HCT116 (cell line): ENCODE data around the gene DENND2D.

Experiments
- CTCF ChIP-seq, 3 experiments: fragments of 200-600 bp in 1 of 3; sonication (generic) in 1 of 3; IDR thresholded peaks in 2 of 3; conservative IDR thresholded peaks in 1 of 3; 2 replicates each; pipeline ENCODE4 v1.5.1; 2012 to 2017; ENCODE audit warnings: low read depth in 2 of 3, low read length in 2 of 3, antibody characterized with exemption in 1 of 3, borderline replicate concordance in 1 of 3, control low read depth in 1 of 3, mild to moderate bottlenecking in 1 of 3, mixed read lengths in 1 of 3, mixed run types in 1 of 3, moderate library complexity in 1 of 3; ENCODE audit not compliant: insufficient read depth in 1 of 3
- JUND ChIP-seq: IDR thresholded peaks from 2 replicates; pipeline ENCODE4 v1.6.1; 2012
- POLR2A ChIP-seq: IDR thresholded peaks from 2 replicates; pipeline ENCODE4 v1.7.0; 2011; ENCODE audit warnings: borderline replicate concordance; ENCODE audit not compliant: insufficient read depth, insufficient read length; ENCODE audit errors: extremely low read depth
- YY1 ChIP-seq: IDR thresholded peaks from 2 replicates; pipeline ENCODE4 v1.6.1; 2011; ENCODE audit warnings: low read length, low read depth, moderate library complexity, mild to moderate bottlenecking; ENCODE audit not compliant: insufficient replicate concordance; ENCODE audit errors: extremely low read depth
- TF ChIP-seq, protein P1 (sequence below): IDR thresholded peaks from 2 replicates; pipeline ENCODE4 v1.6.1; 2012
- TF ChIP-seq, protein P2 (sequence below): IDR thresholded peaks from 2 replicates; pipeline ENCODE4 v1.6.1; 2012; ENCODE audit warnings: low read depth

- TF ChIP-seq, protein P1, sequence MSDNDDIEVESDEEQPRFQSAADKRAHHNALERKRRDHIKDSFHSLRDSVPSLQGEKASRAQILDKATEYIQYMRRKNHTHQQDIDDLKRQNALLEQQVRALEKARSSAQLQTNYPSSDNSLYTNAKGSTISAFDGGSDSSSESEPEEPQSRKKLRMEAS, result no peak
- TF ChIP-seq YY1, result no peak
- no peak for TF ChIP-seq POLR2A
- no peak for TF ChIP-seq JUND
- no peak for TF ChIP-seq CTCF (IDR thresholded peaks at IDR 0.05 in 2 of 3, conservative IDR thresholded peaks at IDR 0.05 in 1 of 3; ENCODE audit: borderline replicate concordance in 1 of 3, insufficient read depth in 1 of 3, low read depth in 2 of 3, low read length in 2 of 3)
- TF ChIP-seq, protein P2, sequence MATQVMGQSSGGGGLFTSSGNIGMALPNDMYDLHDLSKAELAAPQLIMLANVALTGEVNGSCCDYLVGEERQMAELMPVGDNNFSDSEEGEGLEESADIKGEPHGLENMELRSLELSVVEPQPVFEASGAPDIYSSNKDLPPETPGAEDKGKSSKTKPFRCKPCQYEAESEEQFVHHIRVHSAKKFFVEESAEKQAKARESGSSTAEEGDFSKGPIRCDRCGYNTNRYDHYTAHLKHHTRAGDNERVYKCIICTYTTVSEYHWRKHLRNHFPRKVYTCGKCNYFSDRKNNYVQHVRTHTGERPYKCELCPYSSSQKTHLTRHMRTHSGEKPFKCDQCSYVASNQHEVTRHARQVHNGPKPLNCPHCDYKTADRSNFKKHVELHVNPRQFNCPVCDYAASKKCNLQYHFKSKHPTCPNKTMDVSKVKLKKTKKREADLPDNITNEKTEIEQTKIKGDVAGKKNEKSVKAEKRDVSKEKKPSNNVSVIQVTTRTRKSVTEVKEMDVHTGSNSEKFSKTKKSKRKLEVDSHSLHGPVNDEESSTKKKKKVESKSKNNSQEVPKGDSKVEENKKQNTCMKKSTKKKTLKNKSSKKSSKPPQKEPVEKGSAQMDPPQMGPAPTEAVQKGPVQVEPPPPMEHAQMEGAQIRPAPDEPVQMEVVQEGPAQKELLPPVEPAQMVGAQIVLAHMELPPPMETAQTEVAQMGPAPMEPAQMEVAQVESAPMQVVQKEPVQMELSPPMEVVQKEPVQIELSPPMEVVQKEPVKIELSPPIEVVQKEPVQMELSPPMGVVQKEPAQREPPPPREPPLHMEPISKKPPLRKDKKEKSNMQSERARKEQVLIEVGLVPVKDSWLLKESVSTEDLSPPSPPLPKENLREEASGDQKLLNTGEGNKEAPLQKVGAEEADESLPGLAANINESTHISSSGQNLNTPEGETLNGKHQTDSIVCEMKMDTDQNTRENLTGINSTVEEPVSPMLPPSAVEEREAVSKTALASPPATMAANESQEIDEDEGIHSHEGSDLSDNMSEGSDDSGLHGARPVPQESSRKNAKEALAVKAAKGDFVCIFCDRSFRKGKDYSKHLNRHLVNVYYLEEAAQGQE, result no peak
These were observed at the start of gene DENND2D for GRCh38 chr1:111199881-111200801.
